ENCODE results near the gene MPDZ. TPM values are rescaled to one million over a fixed set of nuclear protein-coding genes. Genes with fewer than 3 reads are reported as not detected.
A peak's percentile ranks its signal among the peaks of the same experiment; 100 is the strongest.

MPDZ gene
- total and polyA plus RNA-seq, 4 donors = 9.5 to 62.7 (median 16.2) TPM

DNA sequence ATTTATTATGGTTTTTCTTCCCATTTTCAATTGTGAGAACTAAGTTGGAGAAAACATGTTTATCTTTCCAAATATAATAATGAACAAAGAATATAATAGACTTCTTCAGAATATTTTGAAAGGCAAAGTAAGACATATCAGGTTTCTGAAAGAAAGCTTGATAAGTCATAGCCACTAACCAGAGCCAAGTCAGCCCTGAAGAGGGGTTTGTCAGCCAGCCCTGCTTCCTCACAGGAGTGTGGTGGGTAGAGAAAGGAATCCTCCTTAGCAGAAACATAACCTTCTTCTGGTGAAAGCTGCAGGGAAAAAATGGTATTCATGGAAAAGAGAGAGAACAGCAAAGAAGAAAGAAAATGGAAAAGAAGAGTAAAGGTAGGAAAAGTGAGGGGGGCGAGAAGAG lies 93.4 kb downstream of the MPDZ start:
- H3K4me3 ChIP-seq = no peak overlapping the region
- WGBS, 2 donors = 92 to 97% methylated on average over 1 of the region's 1 CpG
- DNase-seq (no peak), ATAC-seq (ENCODE audit: insufficient read depth, low FRiP score) (no peak)
- no peaks in the 10 kb centered on the region for H3K9me3 ChIP-seq (ENCODE audit: control insufficient read depth in 4 of 4, insufficient read depth in 3 of 4, low read length in 3 of 4)
- no peaks in the 10 kb centered on the region for H3K27me3 ChIP-seq (ENCODE audit: control insufficient read depth in 3 of 3, insufficient read depth in 3 of 3, low read length in 2 of 3)
- H3K4me1 ChIP-seq (ENCODE audit: control insufficient read depth in 5 of 5, insufficient read depth in 5 of 5, low read length in 5 of 5) = peaks cover 0 to 3% (median 0%) of the 10 kb centered on the region in 5 donors
- peaks cover 5 to 28% (median 19%) of the 10 kb centered on the region in 4 donors for H3K36me3 ChIP-seq (ENCODE audit: control insufficient read depth in 4 of 4, insufficient read depth in 4 of 4, low read length in 4 of 4)
- no peak overlapping the region for H3K27ac ChIP-seq (ENCODE audit: low read depth in 1 of 2, low read length in 1 of 2)
- no peak overlapping the region for H3K9ac ChIP-seq (ENCODE audit: insufficient read depth in 1 of 2, low read length in 2 of 2)
- TF ChIP-seq, protein P1, sequence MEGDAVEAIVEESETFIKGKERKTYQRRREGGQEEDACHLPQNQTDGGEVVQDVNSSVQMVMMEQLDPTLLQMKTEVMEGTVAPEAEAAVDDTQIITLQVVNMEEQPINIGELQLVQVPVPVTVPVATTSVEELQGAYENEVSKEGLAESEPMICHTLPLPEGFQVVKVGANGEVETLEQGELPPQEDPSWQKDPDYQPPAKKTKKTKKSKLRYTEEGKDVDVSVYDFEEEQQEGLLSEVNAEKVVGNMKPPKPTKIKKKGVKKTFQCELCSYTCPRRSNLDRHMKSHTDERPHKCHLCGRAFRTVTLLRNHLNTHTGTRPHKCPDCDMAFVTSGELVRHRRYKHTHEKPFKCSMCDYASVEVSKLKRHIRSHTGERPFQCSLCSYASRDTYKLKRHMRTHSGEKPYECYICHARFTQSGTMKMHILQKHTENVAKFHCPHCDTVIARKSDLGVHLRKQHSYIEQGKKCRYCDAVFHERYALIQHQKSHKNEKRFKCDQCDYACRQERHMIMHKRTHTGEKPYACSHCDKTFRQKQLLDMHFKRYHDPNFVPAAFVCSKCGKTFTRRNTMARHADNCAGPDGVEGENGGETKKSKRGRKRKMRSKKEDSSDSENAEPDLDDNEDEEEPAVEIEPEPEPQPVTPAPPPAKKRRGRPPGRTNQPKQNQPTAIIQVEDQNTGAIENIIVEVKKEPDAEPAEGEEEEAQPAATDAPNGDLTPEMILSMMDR (IDR thresholded peaks at IDR 0.05; ENCODE audit: control extremely low read depth, extremely low read depth) = no peak

DNA sequence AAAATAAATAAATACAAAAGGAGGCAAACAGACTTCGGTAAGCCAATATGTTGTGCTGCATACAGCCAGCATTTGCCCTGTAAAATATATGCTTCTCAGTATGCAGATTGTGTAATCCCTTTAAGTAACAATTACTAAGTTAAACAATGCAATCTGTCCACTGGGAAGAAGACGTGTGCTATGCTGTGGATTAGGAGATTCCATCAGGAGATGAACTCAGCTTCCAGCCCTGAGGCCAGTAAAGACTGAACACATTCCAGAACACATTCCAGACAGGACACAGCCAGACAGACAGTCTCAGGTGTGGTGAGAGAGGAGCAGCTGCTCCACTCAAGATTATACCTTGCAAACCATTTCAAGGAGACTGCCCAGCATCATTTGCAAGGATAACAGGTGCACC lies 97.8 kb downstream of the MPDZ start:
- Histone ChIP-seq H3K4me3 (no peak overlapping the region), H3K36me3 (ENCODE audit: control insufficient read depth in 4 of 4, insufficient read depth in 4 of 4, low read length in 4 of 4) (peaks cover 2 to 17% (median 10%) of the 10 kb centered on the region in 4 donors), H3K27ac (ENCODE audit: low read depth in 1 of 2, low read length in 1 of 2) (no peak overlapping the region), H3K27me3 (ENCODE audit: control insufficient read depth in 3 of 3, insufficient read depth in 3 of 3, low read length in 2 of 3) (no peaks in the 10 kb centered on the region), H3K9me3 (ENCODE audit: control insufficient read depth in 4 of 4, insufficient read depth in 3 of 4, low read length in 3 of 4) (no peaks in the 10 kb centered on the region), H3K9ac (ENCODE audit: insufficient read depth in 1 of 2, low read length in 2 of 2) (no peak overlapping the region), H3K4me1 (ENCODE audit: control insufficient read depth in 5 of 5, insufficient read depth in 5 of 5, low read length in 5 of 5) (no peaks in the 10 kb centered on the region)
- 62% methylated on average over 2 of the region's 2 CpGs for WGBS, 2 donors
- ATAC-seq (ENCODE audit: insufficient read depth, low FRiP score) (no peak), DNase-seq (peak in 2 of 3 donors; percentile 26 to 42)
- TF ChIP-seq, protein P1 (IDR thresholded peaks at IDR 0.05; ENCODE audit: control extremely low read depth, extremely low read depth) = no peak

DNA sequence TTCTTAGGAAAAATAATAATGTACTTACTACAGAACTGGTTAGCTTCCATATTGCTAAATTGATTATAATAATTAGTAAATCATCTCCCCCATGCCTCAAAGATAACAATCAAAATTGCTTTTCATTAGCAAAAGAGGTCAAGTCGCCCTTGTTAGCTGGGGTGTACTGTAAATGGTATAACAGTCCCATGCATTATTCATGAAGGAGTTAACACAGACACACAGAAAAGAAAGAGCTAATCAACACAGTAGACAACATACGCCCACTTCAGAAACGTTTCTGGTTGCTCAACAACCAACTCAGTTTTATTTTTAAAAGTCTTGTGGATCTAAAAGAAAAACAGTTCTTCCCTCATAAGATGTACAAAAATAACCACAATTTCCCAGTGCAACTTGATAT lies 100.2 kb downstream of the MPDZ start:
- Histone ChIP-seq H3K9me3 (ENCODE audit: control insufficient read depth in 4 of 4, insufficient read depth in 3 of 4, low read length in 3 of 4) (no peaks in the 10 kb centered on the region), H3K27ac (ENCODE audit: low read depth in 1 of 2, low read length in 1 of 2) (no peak overlapping the region), H3K4me3 (no peak overlapping the region), H3K36me3 (ENCODE audit: control insufficient read depth in 4 of 4, insufficient read depth in 4 of 4, low read length in 4 of 4) (peaks cover 6 to 25% (median 19%) of the 10 kb centered on the region in 4 donors), H3K9ac (ENCODE audit: insufficient read depth in 1 of 2, low read length in 2 of 2) (no peak overlapping the region), H3K4me1 (ENCODE audit: control insufficient read depth in 5 of 5, insufficient read depth in 5 of 5, low read length in 5 of 5) (no peaks in the 10 kb centered on the region), H3K27me3 (ENCODE audit: control insufficient read depth in 3 of 3, insufficient read depth in 3 of 3, low read length in 2 of 3) (no peaks in the 10 kb centered on the region)
- no peak for DNase-seq
- TF ChIP-seq, protein P1 (IDR thresholded peaks at IDR 0.05; ENCODE audit: control extremely low read depth, extremely low read depth) = no peak
- ATAC-seq (ENCODE audit: insufficient read depth, low FRiP score) = no peak
- WGBS, 2 donors = 67 to 77% methylated on average over 3 of the region's 3 CpGs

DNA sequence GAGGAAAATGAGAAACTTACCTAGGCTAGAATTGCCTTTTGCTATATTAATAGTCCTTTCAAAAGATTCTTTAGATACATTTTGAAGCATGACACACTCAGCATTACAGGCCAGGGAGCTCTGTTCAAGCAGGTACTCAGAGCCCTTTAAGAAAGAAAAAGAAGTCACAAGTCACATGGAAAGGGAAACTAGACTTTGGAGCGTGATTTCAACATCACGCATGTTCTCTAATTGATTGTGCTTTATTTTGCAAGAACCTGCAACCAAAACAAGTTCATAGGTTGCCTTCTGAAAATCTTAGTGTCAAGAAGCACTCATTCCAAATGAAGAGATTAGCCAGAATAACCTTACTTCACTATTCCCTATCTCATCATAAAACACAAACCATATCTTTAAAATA lies 103.8 kb downstream of the MPDZ start:
- Histone ChIP-seq H3K9me3 (ENCODE audit: control insufficient read depth in 4 of 4, insufficient read depth in 3 of 4, low read length in 3 of 4) (no peaks in the 10 kb centered on the region), H3K9ac (ENCODE audit: insufficient read depth in 1 of 2, low read length in 2 of 2) (no peak overlapping the region), H3K4me1 (ENCODE audit: control insufficient read depth in 5 of 5, insufficient read depth in 5 of 5, low read length in 5 of 5) (peaks cover 0 to 3% (median 0%) of the 10 kb centered on the region in 5 donors), H3K36me3 (ENCODE audit: control insufficient read depth in 4 of 4, insufficient read depth in 4 of 4, low read length in 4 of 4) (peaks cover 4 to 16% (median 11%) of the 10 kb centered on the region in 4 donors), H3K4me3 (no peak overlapping the region), H3K27ac (ENCODE audit: low read depth in 1 of 2, low read length in 1 of 2) (no peak overlapping the region), H3K27me3 (ENCODE audit: control insufficient read depth in 3 of 3, insufficient read depth in 3 of 3, low read length in 2 of 3) (no peaks in the 10 kb centered on the region)
- DNase-seq (no peak), ATAC-seq (ENCODE audit: insufficient read depth, low FRiP score) (no peak)
- TF ChIP-seq, protein P1 (IDR thresholded peaks at IDR 0.05; ENCODE audit: control extremely low read depth, extremely low read depth) = no peak
- WGBS, 2 donors = 66 to 81% methylated on average over 2 of the region's 2 CpGs

Data from lung (tissue), 12 donors.